GM12878 (cell line): Measurements from ENCODE around the gene MACROD2. TPM values are rescaled to one million over a fixed set of nuclear protein-coding genes. Genes with fewer than 3 reads are reported as not detected.

Experiments used
- ATAC-seq: fragments of 200-7000 bp; cut with Tn5 transposase; 3 replicates; pipeline ENCODE4 v1.9.1; 2020; ENCODE audit warnings: mild to moderate bottlenecking, moderate library complexity
- BruUV-seq: library from RNA; stranded (reverse); fragments of 400-500 nt; replicated peaks from 2 replicates; lab custom pipeline; 2021; lab: Mats Ljungman, UMichigan
- CTCF ChIA-PET: fragments of 300-600 bp; sonication (Branson Sonifier 250); formaldehyde crosslinking; extraction: SDS; loops from one replicate; lab custom pipeline; 2021; ENCODE audit warnings: inconsistent platforms; lab: Yijun Ruan, JAX
- POLR2A ChIA-PET: fragments of 350-600 bp; formaldehyde crosslinking; extraction: SDS; loops from one replicate; lab custom pipeline; 2021; ENCODE audit warnings: inconsistent platforms; lab: Charles Lee
- RAD21 ChIA-PET: fragments of 300-600 bp; sonication (Branson Sonifier 250); formaldehyde crosslinking; loops from one replicate; lab custom pipeline; 2023; ENCODE audit warnings: antibody characterized with exemption; ENCODE audit not compliant: unreplicated experiment; lab: Charles Lee
- SMC1A ChIA-PET: fragments of 300-600 bp; sonication (Branson Sonifier 250); formaldehyde crosslinking; loops from one replicate; lab custom pipeline; 2023; ENCODE audit not compliant: unreplicated experiment, uncharacterized antibody; lab: Charles Lee
- DNase-seq: peaks from one replicate; pipeline ENCODE4 v3.0.0-alpha.2; 2011; ENCODE audit warnings: low read depth, low spot score
- FAIRE-seq: peaks from 3 replicates; lab custom pipeline; 2011; peaks lifted over from hg19 to GRCh38; lab: Jason Lieb, UNC
- H2AFZ ChIP-seq: 2 replicates; pipeline ENCODE4 v1.6.0; 2011; ENCODE audit warnings: low read depth, low read length, control low read depth; ENCODE audit not compliant: control insufficient read depth
- H3K27ac ChIP-seq: 2 replicates; pipeline ENCODE4 v1.5.1; 2011; ENCODE audit warnings: control low read depth; ENCODE audit not compliant: control insufficient read depth, insufficient read depth
- H3K27me3 ChIP-seq, 2 experiments: replicated peaks in 1 of 2; 2 replicates each; pipeline versions ENCODE4 v1.6.0 to v1.6.1; 2011; ENCODE audit warnings: low read length in 1 of 2; ENCODE audit not compliant: control insufficient read depth in 2 of 2, insufficient read depth in 2 of 2
- H3K36me3 ChIP-seq, 2 experiments: 2 replicates each; pipeline ENCODE4 v1.5.1; 2011; ENCODE audit warnings: low read length in 1 of 2; ENCODE audit not compliant: control insufficient read depth in 2 of 2, insufficient read depth in 2 of 2
- H3K4me1 ChIP-seq: 2 replicates; pipeline ENCODE4 v1.6.1; 2011; ENCODE audit warnings: mild to moderate bottlenecking, low read length, moderate library complexity, mixed read lengths; ENCODE audit not compliant: control insufficient read depth, insufficient read depth
- H3K4me2 ChIP-seq: 2 replicates; pipeline ENCODE4 v1.6.0; 2011; ENCODE audit warnings: control low read depth; ENCODE audit not compliant: control insufficient read depth, insufficient read depth
- H3K4me3 ChIP-seq: fragments of 200-600 bp; sonication (generic); 2 replicates; pipeline ENCODE4 v1.5.1; 2016
- H3K79me2 ChIP-seq: 2 replicates; pipeline ENCODE4 v1.6.0; 2011; ENCODE audit warnings: low read length; ENCODE audit not compliant: control insufficient read depth, insufficient read depth
- H3K9ac ChIP-seq: 2 replicates; pipeline ENCODE4 v1.8.0; 2011; ENCODE audit warnings: low read length, control low read depth, mixed read lengths; ENCODE audit not compliant: control insufficient read depth, insufficient read depth
- H3K9me3 ChIP-seq: replicated peaks from 3 replicates; pipeline ENCODE4 v1.5.1; 2011; ENCODE audit warnings: mild to moderate bottlenecking, low read length; ENCODE audit not compliant: control insufficient read depth, insufficient read depth
- H4K20me1 ChIP-seq: 2 replicates; pipeline ENCODE4 v1.6.0; 2011; ENCODE audit not compliant: control insufficient read depth, insufficient read depth
- CHD2 ChIP-seq: IDR thresholded peaks from 2 replicates; pipeline ENCODE4 v1.6.1; 2011; ENCODE audit warnings: low read depth, low read length, improper control_type of control experiment, borderline replicate concordance
- CHD4 ChIP-seq: fragments of 200-600 bp; sonication (generic); IDR thresholded peaks from 2 replicates; pipeline ENCODE4 v1.6.1; 2016; ENCODE audit warnings: mild to moderate bottlenecking
- CREB1 ChIP-seq: IDR thresholded peaks from 2 replicates; pipeline ENCODE4 v1.6.1; 2012; ENCODE audit warnings: low read depth, mild to moderate bottlenecking, inconsistent platforms
- CREM ChIP-seq: IDR thresholded peaks from 2 replicates; pipeline ENCODE4 v1.6.1; 2014; ENCODE audit warnings: antibody characterized with exemption, low read depth
- ESRRA ChIP-seq: IDR thresholded peaks from 2 replicates; pipeline ENCODE4 v1.6.1; 2012; ENCODE audit warnings: mild to moderate bottlenecking, low read length, improper control_type of control experiment
- FOS ChIP-seq: IDR thresholded peaks from 3 replicates; pipeline ENCODE4 v1.6.1; 2011; ENCODE audit warnings: borderline replicate concordance; ENCODE audit not compliant: insufficient read length; ENCODE audit errors: extremely low read depth
- MEF2A ChIP-seq: IDR thresholded peaks from 2 replicates; pipeline ENCODE4 v1.6.1; 2011; ENCODE audit warnings: low read depth, mild to moderate bottlenecking, low read length, moderate library complexity; ENCODE audit not compliant: insufficient read depth
- NBN ChIP-seq: fragments of 450-650 bp; IDR thresholded peaks from 2 replicates; pipeline ENCODE4 v1.6.1; 2016
- RAD21 ChIP-seq: IDR thresholded peaks from 2 replicates; pipeline ENCODE4 v1.6.1; 2011; ENCODE audit warnings: mild to moderate bottlenecking, low read depth, low read length, moderate library complexity; ENCODE audit not compliant: insufficient read depth
- RAD51 ChIP-seq: fragments of 450-650 bp; IDR thresholded peaks from 2 replicates; pipeline ENCODE4 v1.6.1; 2016; ENCODE audit warnings: moderate library complexity, mild to moderate bottlenecking, inconsistent platforms
- RCOR1 ChIP-seq: conservative IDR thresholded peaks from 2 replicates; pipeline ENCODE4 v1.6.1; 2012; ENCODE audit warnings: low read depth, low read length, improper control_type of control experiment
- SMARCA5 ChIP-seq: fragments of 450-650 bp; IDR thresholded peaks from 2 replicates; pipeline ENCODE4 v1.6.1; 2017; ENCODE audit warnings: mild to moderate bottlenecking
- SMC3 ChIP-seq: IDR thresholded peaks from 2 replicates; pipeline ENCODE4 v1.6.1; 2011; ENCODE audit warnings: low read length, improper control_type of control experiment, borderline replicate concordance
- TAF1 ChIP-seq: IDR thresholded peaks from 2 replicates; pipeline ENCODE4 v1.6.1; 2011; ENCODE audit warnings: mild to moderate bottlenecking, low read depth, low read length, borderline replicate concordance
- WRNIP1 ChIP-seq: IDR thresholded peaks from 2 replicates; pipeline ENCODE4 v1.6.1; 2011; ENCODE audit warnings: low read depth, low read length, improper control_type of control experiment, borderline replicate concordance
- WGBS: methylation state at CpG from one replicate; pipeline ENCODE4 v1.1.6; 2016; ENCODE audit warnings: low lambda C conversion rate; ENCODE audit not compliant: insufficient replicate concordance, insufficient coverage; ENCODE audit errors: missing lambda C conversion rate; 5-methylcytosine and 5-hydroxymethylcytosine counted together
- in situ Hi-C: fragments of 300-500 bp; cut with MboI; formaldehyde crosslinking; loops from 9 replicates; pipeline ENCODE4 v1.14.3; 2018; ENCODE audit warnings: mixed read lengths
- intact Hi-C: fragments of 100-400 bp; cut with micrococcal nuclease; formaldehyde crosslinking; loops from one replicate; pipeline ENCODE4 v1.14.2; 2022; ENCODE audit not compliant: unreplicated experiment
- polyA plus RNA-seq, 11 experiments: library from polyadenylated mRNA; depleted of rRNA in 4 of 11; unstranded in 6 of 11; stranded (reverse) in 5 of 11; fragments of >200 nt; fragmentation: Nextera tagmentation in 4 of 11; fragmentation: Illumina TruSeq in 1 of 11; extraction: Ambion mirVana in 4 of 11; extraction: Trizol in 1 of 11; gene quantifications; 1 replicate in 1 of 11; 2 replicates in 10 of 11; pipeline versions ENCODE4 v1.2.1 to v1.2.3, GENCODE V29; 2011 to 2016; ENCODE audit warnings: inconsistent platforms in 2 of 11, missing spikeins in 2 of 11, low read depth in 1 of 11
- total RNA-seq, 4 experiments: library from RNA; depleted of rRNA in 3 of 4; stranded (reverse); fragments of >200 nt in 3 of 4; fragmentation: Illumina TruSeq in 1 of 4; extraction: Trizol in 1 of 4; gene quantifications; 2 replicates each; pipeline versions ENCODE4 v1.2.1 to v1.2.3, GENCODE V29; 2013 to 2021
- TF ChIP-seq, protein P1 (sequence below): IDR thresholded peaks from 2 replicates; pipeline ENCODE4 v1.6.1; 2011; ENCODE audit warnings: borderline replicate concordance, low read depth, mild to moderate bottlenecking, moderate library complexity, mixed read lengths, low read length; ENCODE audit not compliant: insufficient read depth; ENCODE audit errors: extremely low read length
- TF ChIP-seq, protein P2 (sequence below): IDR thresholded peaks from 2 replicates; pipeline ENCODE4 v1.6.1; 2012; ENCODE audit warnings: low read length, inconsistent platforms

MACROD2 gene
- total and polyA plus RNA-seq, 10 of the 15 experiments (the other 5 are each of a cell fraction or from before 2014, with no cell fraction given), result 1.1 to 21.5 (median 2.2) TPM

GRCh38 chr20:14897608-14898007 lies 902.3 kb downstream of the MACROD2 start:
- H3K9ac ChIP-seq, result no peak overlapping the region
- CTCF ChIA-PET, result no interaction called here
- WGBS, result 31% methylated on average over 1 of the region's 1 CpG

More at GRCh38 chr20:14897608-14898007, 902.3 kb downstream of the MACROD2 start:
- H3K9me3 ChIP-seq, result peaks cover 2% of the 10 kb centered on the region; the same call in 1 of the 3 replicates
- H3K79me2 ChIP-seq, result no peaks in the 10 kb centered on the region
- POLR2A ChIA-PET, result no interaction called here
- RAD21 ChIA-PET, result no interaction called here
- no peak overlapping the region for H3K27ac ChIP-seq
- H2AFZ ChIP-seq, result no peak overlapping the region
- H4K20me1 ChIP-seq, result no peaks in the 10 kb centered on the region
- TF ChIP-seq WRNIP1 (no peak), FOS (no peak), SMARCA5 (no peak), RAD51 (no peak), CREB1 (no peak), ESRRA (no peak), CREM (no peak), TAF1 (no peak), SMC3 (no peak), CHD4 (no peak), MEF2A (no peak), RCOR1 (no peak), NBN (no peak), CHD2 (no peak), RAD21 (no peak)
- TF ChIP-seq, protein P1, sequence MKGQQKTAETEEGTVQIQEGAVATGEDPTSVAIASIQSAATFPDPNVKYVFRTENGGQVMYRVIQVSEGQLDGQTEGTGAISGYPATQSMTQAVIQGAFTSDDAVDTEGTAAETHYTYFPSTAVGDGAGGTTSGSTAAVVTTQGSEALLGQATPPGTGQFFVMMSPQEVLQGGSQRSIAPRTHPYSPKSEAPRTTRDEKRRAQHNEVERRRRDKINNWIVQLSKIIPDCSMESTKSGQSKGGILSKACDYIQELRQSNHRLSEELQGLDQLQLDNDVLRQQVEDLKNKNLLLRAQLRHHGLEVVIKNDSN, result no peak
- TF ChIP-seq, protein P2, sequence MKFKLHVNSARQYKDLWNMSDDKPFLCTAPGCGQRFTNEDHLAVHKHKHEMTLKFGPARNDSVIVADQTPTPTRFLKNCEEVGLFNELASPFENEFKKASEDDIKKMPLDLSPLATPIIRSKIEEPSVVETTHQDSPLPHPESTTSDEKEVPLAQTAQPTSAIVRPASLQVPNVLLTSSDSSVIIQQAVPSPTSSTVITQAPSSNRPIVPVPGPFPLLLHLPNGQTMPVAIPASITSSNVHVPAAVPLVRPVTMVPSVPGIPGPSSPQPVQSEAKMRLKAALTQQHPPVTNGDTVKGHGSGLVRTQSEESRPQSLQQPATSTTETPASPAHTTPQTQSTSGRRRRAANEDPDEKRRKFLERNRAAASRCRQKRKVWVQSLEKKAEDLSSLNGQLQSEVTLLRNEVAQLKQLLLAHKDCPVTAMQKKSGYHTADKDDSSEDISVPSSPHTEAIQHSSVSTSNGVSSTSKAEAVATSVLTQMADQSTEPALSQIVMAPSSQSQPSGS, result no peak
- no peaks in the 10 kb centered on the region for H3K36me3 ChIP-seq
- in situ Hi-C loops (no loop called here), intact Hi-C loops (no loop called here)
- no peak for FAIRE-seq
- no TSS peak for BruUV-seq
- peaks cover 7% of the 10 kb centered on the region; the same call in 1 of the 2 replicates for H3K4me1 ChIP-seq
- H3K27me3 ChIP-seq, result no peaks in the 10 kb centered on the region
- SMC1A ChIA-PET, result no interaction called here
- H3K4me3 ChIP-seq, result no peak overlapping the region
- no peak for DNase-seq
- H3K4me2 ChIP-seq, result no peak overlapping the region
- ATAC-seq, result no peak
